Smooth muscle cell (in vitro differentiated cells): ENCODE data around the gene TBCD. TPM values are rescaled to one million over a fixed set of nuclear protein-coding genes. Genes with fewer than 3 reads are reported as not detected.
A peak's percentile ranks its signal among the peaks of the same experiment; 100 is the strongest.

Experiments
- DNase-seq: peaks from one replicate; lab custom pipeline; 2025; ENCODE audit not compliant: unreplicated experiment; lab: John Stamatoyannopoulos, UW
- H2AFZ ChIP-seq: fragments of 200-600 bp; sonication (generic); 2 replicates; pipeline ENCODE4 v1.6.0; 2016; ENCODE audit warnings: antibody characterized with exemption, low read depth, mild to moderate bottlenecking
- H3F3A ChIP-seq: fragments of 200-600 bp; sonication (generic); 2 replicates; pipeline ENCODE4 v1.6.0; 2017; ENCODE audit warnings: antibody characterized with exemption, low read depth
- H3K27ac ChIP-seq: fragments of 200-600 bp; sonication (generic); 2 replicates; pipeline ENCODE4 v1.5.1; 2016; ENCODE audit warnings: low read depth, mild to moderate bottlenecking
- H3K27me3 ChIP-seq: fragments of 200-600 bp; sonication (generic); 2 replicates; pipeline ENCODE4 v1.6.1; 2016; ENCODE audit warnings: low read depth, mild to moderate bottlenecking
- H3K36me3 ChIP-seq: fragments of 200-600 bp; sonication (generic); 2 replicates; pipeline ENCODE4 v1.5.1; 2016; ENCODE audit warnings: low read depth
- H3K4me1 ChIP-seq: fragments of 200-600 bp; sonication (generic); 2 replicates; pipeline ENCODE4 v1.5.1; 2016; ENCODE audit warnings: low read depth
- H3K4me2 ChIP-seq: fragments of 200-600 bp; sonication (generic); 2 replicates; pipeline ENCODE4 v1.6.0; 2016; ENCODE audit warnings: mild to moderate bottlenecking
- H3K4me3 ChIP-seq: fragments of 200-600 bp; sonication (generic); 2 replicates; pipeline ENCODE4 v1.5.1; 2016; ENCODE audit warnings: mild to moderate bottlenecking
- H3K79me2 ChIP-seq: fragments of 200-600 bp; sonication (generic); 2 replicates; pipeline ENCODE4 v1.6.0; 2016; ENCODE audit warnings: low read depth, mild to moderate bottlenecking
- H3K9ac ChIP-seq: fragments of 200-600 bp; sonication (generic); 2 replicates; pipeline ENCODE4 v1.6.0; 2016; ENCODE audit warnings: low read depth
- H3K9me3 ChIP-seq: fragments of 200-600 bp; sonication (generic); replicated peaks from 2 replicates; pipeline ENCODE4 v1.5.1; 2016; ENCODE audit warnings: low read depth
- H4K20me1 ChIP-seq: fragments of 200-600 bp; sonication (generic); 2 replicates; pipeline ENCODE4 v1.6.0; 2016; ENCODE audit warnings: low read depth
- WGBS: methylation state at CpG from one replicate; pipeline ENCODE4 v1.1.7; 2016; ENCODE audit warnings: low lambda C conversion rate; 5-methylcytosine and 5-hydroxymethylcytosine counted together
- polyA plus RNA-seq: library from polyadenylated mRNA; unstranded; fragments of >200 nt; fragmentation: Nextera tagmentation; extraction: Ambion mirVana; gene quantifications from 2 replicates; pipeline ENCODE4 v1.2.1, GENCODE V29; 2016
- total RNA-seq: library from RNA; depleted of rRNA; stranded (reverse); fragments of >200 nt; gene quantifications from 2 replicates; pipeline ENCODE4 v1.2.3, GENCODE V29; 2014
- TF ChIP-seq, protein P1 (sequence below): fragments of 200-600 bp; sonication (generic); IDR thresholded peaks from 2 replicates; pipeline ENCODE4 v1.5.1; 2017; ENCODE audit warnings: borderline replicate concordance, mild to moderate bottlenecking, antibody characterized with exemption; ENCODE audit not compliant: insufficient read depth, poor library complexity, severe bottlenecking

Gene TBCD
- total and polyA plus RNA-seq, 2 experiments from 2014 or later, result 29.1 to 38.8 TPM

GRCh38 chr17:82876602-82877379 lies 124.9 kb downstream of the TBCD start:
- Histone ChIP-seq H3K36me3 (no peaks in the 10 kb centered on the region), H3K79me2 (peaks cover 16% of the 10 kb centered on the region), H3K9ac (peak overlapping the region; percentile 58), H3F3A (no peaks in the 10 kb centered on the region), H3K27me3 (no peaks in the 10 kb centered on the region), H3K4me3 (no peak overlapping the region), H2AFZ (no peak overlapping the region), H3K27ac (peak overlapping the region; percentile 82), H3K9me3 (no peaks in the 10 kb centered on the region), H3K4me2 (peak overlapping the region; percentile 77), H4K20me1 (no peaks in the 10 kb centered on the region), H3K4me1 (peaks cover 22% of the 10 kb centered on the region)
- 42% methylated on average over 14 of the region's 14 CpGs for WGBS
- TF ChIP-seq, protein P1, sequence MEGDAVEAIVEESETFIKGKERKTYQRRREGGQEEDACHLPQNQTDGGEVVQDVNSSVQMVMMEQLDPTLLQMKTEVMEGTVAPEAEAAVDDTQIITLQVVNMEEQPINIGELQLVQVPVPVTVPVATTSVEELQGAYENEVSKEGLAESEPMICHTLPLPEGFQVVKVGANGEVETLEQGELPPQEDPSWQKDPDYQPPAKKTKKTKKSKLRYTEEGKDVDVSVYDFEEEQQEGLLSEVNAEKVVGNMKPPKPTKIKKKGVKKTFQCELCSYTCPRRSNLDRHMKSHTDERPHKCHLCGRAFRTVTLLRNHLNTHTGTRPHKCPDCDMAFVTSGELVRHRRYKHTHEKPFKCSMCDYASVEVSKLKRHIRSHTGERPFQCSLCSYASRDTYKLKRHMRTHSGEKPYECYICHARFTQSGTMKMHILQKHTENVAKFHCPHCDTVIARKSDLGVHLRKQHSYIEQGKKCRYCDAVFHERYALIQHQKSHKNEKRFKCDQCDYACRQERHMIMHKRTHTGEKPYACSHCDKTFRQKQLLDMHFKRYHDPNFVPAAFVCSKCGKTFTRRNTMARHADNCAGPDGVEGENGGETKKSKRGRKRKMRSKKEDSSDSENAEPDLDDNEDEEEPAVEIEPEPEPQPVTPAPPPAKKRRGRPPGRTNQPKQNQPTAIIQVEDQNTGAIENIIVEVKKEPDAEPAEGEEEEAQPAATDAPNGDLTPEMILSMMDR, result peak; percentile 30
- DNase-seq, result peak; percentile 26

- Histone ChIP-seq H3K27me3 (no peaks in the 10 kb centered on the region), H3F3A (no peaks in the 10 kb centered on the region), H3K4me3 (no peak overlapping the region), H3K9me3 (no peaks in the 10 kb centered on the region), H3K9ac (no peak overlapping the region), H3K4me1 (peaks cover 22% of the 10 kb centered on the region), H3K36me3 (no peaks in the 10 kb centered on the region), H3K4me2 (no peak overlapping the region), H3K27ac (no peak overlapping the region), H3K79me2 (peaks cover 16% of the 10 kb centered on the region), H4K20me1 (no peaks in the 10 kb centered on the region), H2AFZ (no peak overlapping the region)
- DNase-seq, result no peak
- WGBS, result 83% methylated on average over 9 of the region's 9 CpGs
- TF ChIP-seq, protein P1, result no peak
Observed at GRCh38 chr17:82878527-82878926, 126.7 kb downstream of the TBCD start.

GRCh38 chr17:82879241-82879640 lies 127.4 kb downstream of the TBCD start:
- H3K79me2 ChIP-seq, result peaks cover 16% of the 10 kb centered on the region
- H3K9me3 ChIP-seq, result no peaks in the 10 kb centered on the region
- no peaks in the 10 kb centered on the region for H4K20me1 ChIP-seq
- WGBS, result 97% methylated on average over 15 of the region's 15 CpGs
- H3K27ac ChIP-seq, result no peak overlapping the region
- no peak overlapping the region for H3K9ac ChIP-seq
- H3F3A ChIP-seq, result no peaks in the 10 kb centered on the region
- H2AFZ ChIP-seq, result no peak overlapping the region
- DNase-seq, result no peak
- no peak overlapping the region for H3K4me2 ChIP-seq
- H3K4me3 ChIP-seq, result no peak overlapping the region
- H3K36me3 ChIP-seq, result no peaks in the 10 kb centered on the region
- peaks cover 22% of the 10 kb centered on the region for H3K4me1 ChIP-seq
- no peaks in the 10 kb centered on the region for H3K27me3 ChIP-seq
- TF ChIP-seq, protein P1, result no peak
